PFSK-1 (cell line): ENCODE results near the gene LMBRD1.

Source experiments
- POLR2AphosphoS5 ChIP-seq: IDR thresholded peaks from 2 replicates; pipeline ENCODE4 v1.6.1; 2012; ENCODE audit warnings: low read depth, mild to moderate bottlenecking, control low read depth, low read length, moderate library complexity
- SIN3A ChIP-seq: IDR thresholded peaks from 2 replicates; pipeline ENCODE4 v1.6.1; 2012; ENCODE audit warnings: mild to moderate bottlenecking, low read length, moderate library complexity, borderline replicate concordance; ENCODE audit not compliant: insufficient read depth
- TAF1 ChIP-seq: IDR thresholded peaks from 2 replicates; pipeline ENCODE4 v1.6.1; 2012; ENCODE audit warnings: low read length, control low read depth, borderline replicate concordance; ENCODE audit not compliant: insufficient read depth

GRCh38 chr6:69820018-69820417 lies 23.2 kb upstream of the LMBRD1 start:
- TF ChIP-seq TAF1: no peak
- no peak for TF ChIP-seq SIN3A
- TF ChIP-seq POLR2AphosphoS5: no peak
